CD4-positive, alpha-beta T cell treated with Interleukin-17A for 4 hours (primary cell): ENCODE data around the gene STX2.
"Not testable (repeated sequence)": the region's sequence is repeated elsewhere in the genome, so short reads cannot be mapped to it uniquely, and the experiment has no call there.

Experiments
- DNase-seq: peaks from one replicate; pipeline ENCODE4 v3.0.0-alpha.2; 2020; ENCODE audit warnings: mixed read lengths

The STX2 gene

GRCh38 chr12:130761537-130762318 is 77.3 kb downstream of the STX2 start:
- peak; percentile 69 for DNase-seq

DNA sequence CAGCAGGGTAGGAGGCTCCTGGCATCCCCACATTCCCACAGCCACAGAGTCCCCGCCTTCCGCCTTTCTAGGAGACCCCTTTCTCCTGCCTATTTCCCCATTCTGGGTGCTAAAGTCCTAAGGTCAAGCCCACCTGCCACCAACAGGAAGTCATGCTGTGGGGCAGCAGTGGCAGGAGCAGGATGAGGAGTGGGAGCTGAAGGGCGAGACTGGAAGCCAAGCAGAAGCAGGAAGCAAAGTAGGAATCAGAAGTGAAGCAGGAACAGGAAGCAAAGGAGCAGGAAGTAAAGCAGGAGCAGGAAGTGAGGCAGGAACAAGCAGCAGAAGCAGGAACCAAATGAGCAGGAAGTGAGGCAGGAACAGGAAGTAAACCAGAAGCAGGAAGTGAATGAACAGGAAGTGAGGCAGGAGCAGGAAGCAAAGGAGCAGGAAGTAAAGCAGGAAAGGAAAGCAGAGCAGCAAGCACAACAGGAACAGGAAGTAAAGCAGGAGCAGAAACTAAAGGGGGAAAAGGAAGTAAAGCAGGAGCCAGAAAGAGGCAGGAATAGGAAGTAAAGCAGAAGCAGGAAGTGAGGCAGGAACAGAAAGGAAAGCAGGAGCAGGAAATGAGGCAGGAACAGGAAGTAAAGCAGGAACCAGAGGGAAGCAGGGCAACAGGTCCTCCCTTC is 84.7 kb downstream of the STX2 start:
- no peak for DNase-seq

GRCh38 chr12:130752692-130753230 is 86.3 kb downstream of the STX2 start:
- no peak for DNase-seq

DNA sequence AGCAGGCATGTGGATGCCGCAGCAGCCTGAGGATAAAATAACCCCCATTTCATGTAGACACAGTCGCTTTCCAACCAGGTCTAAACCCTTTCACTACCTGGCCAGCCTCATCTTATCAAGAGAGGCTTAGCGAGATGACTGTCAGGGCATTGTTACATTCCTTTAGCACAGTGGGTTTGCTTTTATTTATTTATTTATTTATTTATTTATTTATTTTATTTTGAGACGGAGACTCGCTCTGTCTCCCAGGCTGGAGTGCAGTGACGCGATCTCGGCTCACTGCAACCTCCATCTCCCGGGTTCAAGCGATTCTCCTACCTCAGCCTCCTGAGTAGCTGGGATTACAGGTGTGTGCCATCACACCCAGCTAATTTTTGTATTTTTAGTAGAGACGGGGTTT is 87.0 kb downstream of the STX2 start:
- not testable (repeated sequence) for DNase-seq

- DNase-seq: no peak
Observed at GRCh38 chr12:130748786-130749185, 90.3 kb downstream of the STX2 start.

- DNase-seq: peak; percentile 79
Observed at GRCh38 chr12:130747867-130748740, 90.9 kb downstream of the STX2 start.

DNA sequence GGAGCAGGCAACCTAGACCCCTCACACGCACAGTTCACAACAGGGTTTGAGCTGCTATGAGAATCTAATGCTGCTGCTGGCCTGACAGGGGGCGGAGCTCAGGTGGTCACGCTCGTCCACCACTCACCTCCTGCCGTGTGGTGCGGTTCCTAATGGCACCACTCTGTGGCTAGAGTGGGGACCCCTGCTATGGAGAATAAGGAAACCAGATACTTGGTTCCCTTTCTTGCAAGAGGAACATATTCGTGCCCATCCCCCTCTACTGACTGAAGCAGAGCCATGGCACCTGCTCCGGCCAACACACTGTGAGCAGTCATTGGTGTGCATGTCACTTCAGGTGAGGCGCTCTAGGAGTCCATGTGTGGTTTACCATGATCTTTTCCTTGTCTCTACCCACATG is 92.5 kb downstream of the STX2 start:
- DNase-seq: no peak

GRCh38 chr12:130745921-130746320 is 93.1 kb downstream of the STX2 start:
- no peak for DNase-seq

- DNase-seq: no peak
Observed at GRCh38 chr12:130744274-130744673, 94.8 kb downstream of the STX2 start.

DNA sequence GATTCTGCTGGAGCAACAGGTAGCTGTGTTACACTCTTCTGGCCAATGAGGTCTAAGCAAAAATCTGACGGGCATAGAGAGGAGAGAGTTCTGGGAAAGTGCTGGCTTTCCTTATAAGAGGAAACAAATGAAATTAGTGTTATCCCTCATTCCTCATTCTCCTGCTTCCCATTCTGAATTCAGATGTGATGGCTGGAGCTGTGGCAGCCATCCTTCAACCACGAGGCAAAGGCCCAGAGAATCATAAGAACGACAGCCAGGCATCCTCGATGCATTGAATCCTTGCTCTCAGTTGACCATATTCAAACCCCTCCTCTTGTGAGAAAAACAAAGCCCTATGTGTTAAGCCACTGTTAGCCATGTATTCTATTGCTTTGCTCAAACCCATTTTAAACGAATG is 95.4 kb downstream of the STX2 start:
- no peak for DNase-seq

DNA sequence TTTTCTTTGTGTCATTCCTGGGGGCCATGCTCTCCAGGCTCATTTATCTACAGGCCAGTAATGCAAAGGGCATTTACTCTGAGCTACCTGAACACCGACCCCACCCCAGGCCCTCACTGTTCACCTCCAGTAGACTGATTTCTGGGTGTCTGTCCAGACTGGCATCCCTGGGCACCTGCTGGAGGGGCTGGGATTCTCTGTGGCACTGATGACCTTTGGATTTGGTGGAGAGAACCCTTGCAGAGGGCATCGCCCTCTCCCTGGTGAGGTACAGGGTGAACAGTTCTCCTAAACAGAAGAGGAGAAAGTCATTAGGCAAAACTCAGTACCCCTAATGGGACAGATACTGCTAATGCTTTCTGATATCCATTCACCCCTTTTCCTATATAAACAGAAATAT is 95.9 kb downstream of the STX2 start:
- no peak for DNase-seq

- DNase-seq: no peak
Observed at GRCh38 chr12:130742716-130743115, 96.3 kb downstream of the STX2 start.

GRCh38 chr12:130742112-130742511 is 96.9 kb downstream of the STX2 start:
- DNase-seq: no peak
